DMS153 (cell line): ENCODE measurements around the gene TMED8.
"Not testable (repeated sequence)": the region's sequence is repeated elsewhere in the genome, so short reads cannot be mapped to it uniquely, and the experiment has no call there.

ENCODE experiments used
- DNase-seq: peaks from one replicate; lab custom pipeline; 2025; lab: John Stamatoyannopoulos, UW

TMED8 gene

GRCh38 chr14:77359626-77360025 lies 17.3 kb downstream of the TMED8 start:
- no peak for DNase-seq

GRCh38 chr14:77356899-77357298 lies 20.0 kb downstream of the TMED8 start:
- DNase-seq: no peak

GRCh38 chr14:77355811-77356210 lies 21.1 kb downstream of the TMED8 start:
- DNase-seq: no peak

- DNase-seq: no peak
These were observed 23.3 kb downstream of the TMED8 start for GRCh38 chr14:77353469-77354141.

- DNase-seq: no peak
These were observed 29.1 kb downstream of the TMED8 start for GRCh38 chr14:77347751-77348150.

GRCh38 chr14:77346495-77346894 lies 30.4 kb downstream of the TMED8 start:
- DNase-seq: no peak

- DNase-seq: no peak
These were observed 32.4 kb downstream of the TMED8 start for GRCh38 chr14:77344377-77344996.

GRCh38 chr14:77343662-77344061 lies 33.2 kb downstream of the TMED8 start:
- no peak for DNase-seq

GRCh38 chr14:77342726-77343397 lies 34.0 kb downstream of the TMED8 start:
- no peak for DNase-seq

- no peak for DNase-seq
These were observed 36.5 kb downstream of the TMED8 start for GRCh38 chr14:77340389-77340788.

- DNase-seq: no peak
These were observed 37.5 kb downstream of the TMED8 start for GRCh38 chr14:77339407-77339806.

- DNase-seq: no peak
These were observed 38.6 kb downstream of the TMED8 start for GRCh38 chr14:77338302-77338701.

GRCh38 chr14:77337880-77338279 lies 39.0 kb downstream of the TMED8 start:
- DNase-seq: no peak

GRCh38 chr14:77337255-77337654 lies 39.6 kb downstream of the TMED8 start:
- not testable (repeated sequence) for DNase-seq

GRCh38 chr14:77335576-77335975 lies 41.3 kb downstream of the TMED8 start:
- no peak for DNase-seq

GRCh38 chr14:77329872-77330271 lies 47.0 kb downstream of the TMED8 start:
- no peak for DNase-seq

- no peak for DNase-seq
These were observed 49.8 kb downstream of the TMED8 start for GRCh38 chr14:77327111-77327510.

GRCh38 chr14:77325746-77326094 lies 51.2 kb downstream of the TMED8 start:
- no peak for DNase-seq

GRCh38 chr14:77324816-77325745 lies 51.8 kb downstream of the TMED8 start:
- DNase-seq: peak; percentile 37

- DNase-seq: no peak
These were observed 52.6 kb downstream of the TMED8 start for GRCh38 chr14:77324289-77324688.

- DNase-seq: no peak
These were observed 53.3 kb downstream of the TMED8 start for GRCh38 chr14:77323571-77323970.

GRCh38 chr14:77322951-77323350 lies 53.9 kb downstream of the TMED8 start:
- DNase-seq: no peak
